Activated naive CD8-positive, alpha-beta T cell treated with anti-CD3 and anti-CD28 coated beads, Interleukin-2, amount 10 ng/mL, durations not matched to agents 7 days and 5 days (primary cell): ENCODE measurements around the gene RPP30. TPM values are rescaled to one million over a fixed set of nuclear protein-coding genes. Genes with fewer than 3 reads are reported as not detected.
"Not testable (repeated sequence)": the region's sequence is repeated elsewhere in the genome, so short reads cannot be mapped to it uniquely, and the experiment has no call there.

Experiments
- ATAC-seq: fragments of 150-1000 bp; cut with Tn5 transposase; one replicate; pipeline ENCODE4 v1.10.0; 2021; ENCODE audit warnings: low read depth, moderate library complexity
- POLR2A ChIA-PET: fragments of 350-600 bp; sonication (Branson Sonifier 250); formaldehyde crosslinking; loops from one replicate; lab custom pipeline; 2021; ENCODE audit warnings: antibody characterized with exemption; lab: Charles Lee
- DNase-seq: peaks from one replicate; pipeline ENCODE4 v3.0.0; 2021
- H3K27ac Mint-ChIP-seq: one replicate; pipeline ENCODE4 v1.8.0; 2022; ENCODE audit warnings: mild to moderate bottlenecking, mixed read lengths
- H3K27me3 Mint-ChIP-seq: one replicate; pipeline ENCODE4 v1.8.0; 2022; ENCODE audit warnings: mild to moderate bottlenecking, moderate library complexity, mixed read lengths
- H3K36me3 Mint-ChIP-seq: one replicate; pipeline ENCODE4 v1.8.0; 2021; ENCODE audit warnings: mild to moderate bottlenecking, mixed read lengths
- H3K4me1 Mint-ChIP-seq: one replicate; pipeline ENCODE4 v1.8.0; 2021; ENCODE audit warnings: mixed read lengths
- H3K4me3 Mint-ChIP-seq: one replicate; pipeline ENCODE4 v1.8.0; 2022; ENCODE audit warnings: mild to moderate bottlenecking, moderate library complexity, mixed read lengths
- H3K9me3 Mint-ChIP-seq: one replicate; pipeline ENCODE4 v1.8.0; 2021; ENCODE audit warnings: mixed read lengths
- total RNA-seq, 2 experiments: library from RNA; stranded (reverse); gene quantifications; one replicate each; pipeline ENCODE4 v1.2.3, GENCODE V29; 2021

The RPP30 gene
- total RNA-seq, 2 experiments from 2014 or later: 36.5 to 41.4 TPM

DNA sequence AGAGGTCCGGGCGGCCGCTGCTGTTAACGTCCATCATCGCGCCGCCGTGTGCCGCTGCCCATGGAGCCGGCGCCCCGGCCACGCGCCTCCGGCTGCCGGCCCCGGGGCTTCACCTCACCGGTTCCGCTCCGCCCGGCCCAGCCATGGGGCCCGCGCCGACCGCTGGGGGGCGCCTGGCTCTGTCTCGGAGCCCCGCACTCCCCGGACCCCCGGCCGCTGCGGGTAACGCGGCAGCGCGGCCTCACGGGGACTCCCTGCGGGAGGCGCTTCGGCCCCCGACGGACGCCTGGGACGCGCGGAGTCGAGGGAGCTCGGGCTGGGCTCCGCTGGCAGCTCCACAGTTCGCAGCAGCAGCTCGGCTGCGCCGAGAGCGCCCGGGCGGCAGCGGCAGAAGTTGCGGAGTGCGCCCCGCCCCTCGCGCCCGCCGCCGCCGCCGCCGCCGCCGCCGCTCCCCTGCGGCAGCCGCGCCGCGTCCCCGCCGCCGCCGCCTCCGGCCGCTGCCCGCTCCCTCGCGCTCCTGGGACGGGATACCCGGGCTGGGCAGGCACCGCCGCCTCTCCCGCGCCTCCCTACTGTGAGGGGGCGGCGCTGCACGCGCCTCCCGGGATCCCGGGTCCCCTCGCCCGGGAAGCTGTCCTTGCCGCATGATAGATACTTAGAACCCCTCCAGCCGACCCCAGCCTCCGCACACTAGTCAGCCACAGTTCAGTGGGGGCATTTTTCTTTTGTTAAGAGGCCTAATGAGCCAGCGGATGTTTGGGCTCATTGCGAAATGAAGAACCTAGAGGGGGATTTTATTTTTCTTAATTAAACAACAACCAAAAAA is 13.9 kb upstream of the RPP30 start, which contains the start of gene HTR7:
HTR7 (minus strand) TSS at position 405 of the 826 bp plus-strand sequence; CDS start at position 37, 368 bp downstream.
- Mint-ChIP-seq H3K9me3 (no peaks in the 10 kb centered on the region), H3K4me1 (peaks cover 6% of the 10 kb centered on the region), H3K27ac (peak within 1 kb of the TSS; percentile 35), H3K27me3 (peaks cover 69% of the 10 kb centered on the region), H3K4me3 (peak within 1 kb of the TSS; percentile 84), H3K36me3 (no peaks in the 10 kb centered on the region)
- peak; percentile 88 for ATAC-seq
- POLR2A ChIA-PET: no interaction called here
- peak; percentile 77 for DNase-seq

GRCh38 chr10:90858461-90858968 is 13.3 kb upstream of the RPP30 start:
- Mint-ChIP-seq H3K36me3 (no peaks in the 10 kb centered on the region), H3K27ac (no peak overlapping the region), H3K4me3 (peak overlapping the region; percentile 82), H3K27me3 (peaks cover 73% of the 10 kb centered on the region), H3K9me3 (no peaks in the 10 kb centered on the region), H3K4me1 (peaks cover 6% of the 10 kb centered on the region)
- ATAC-seq (no peak), DNase-seq (no peak)
- POLR2A ChIA-PET: no interaction called here

- H3K4me1 Mint-ChIP-seq: peaks cover 6% of the 10 kb centered on the region
- DNase-seq (no peak), ATAC-seq (no peak)
- H3K36me3 Mint-ChIP-seq: no peaks in the 10 kb centered on the region
- H3K27ac Mint-ChIP-seq: no peak overlapping the region
- H3K27me3 Mint-ChIP-seq: peaks cover 78% of the 10 kb centered on the region
- POLR2A ChIA-PET: no interaction called here
- no peak overlapping the region for H3K4me3 Mint-ChIP-seq
- H3K9me3 Mint-ChIP-seq: no peaks in the 10 kb centered on the region
Observed at GRCh38 chr10:90859321-90859751, 12.4 kb upstream of the RPP30 start.

- Mint-ChIP-seq H3K36me3 (no peaks in the 10 kb centered on the region), H3K9me3 (no peaks in the 10 kb centered on the region), H3K27ac (no peak overlapping the region), H3K4me3 (no peak overlapping the region), H3K4me1 (peaks cover 6% of the 10 kb centered on the region), H3K27me3 (peaks cover 75% of the 10 kb centered on the region)
- no peak for DNase-seq
- no peak for ATAC-seq
- POLR2A ChIA-PET: no interaction called here
Observed at GRCh38 chr10:90860790-90861189, 11.0 kb upstream of the RPP30 start.

DNA sequence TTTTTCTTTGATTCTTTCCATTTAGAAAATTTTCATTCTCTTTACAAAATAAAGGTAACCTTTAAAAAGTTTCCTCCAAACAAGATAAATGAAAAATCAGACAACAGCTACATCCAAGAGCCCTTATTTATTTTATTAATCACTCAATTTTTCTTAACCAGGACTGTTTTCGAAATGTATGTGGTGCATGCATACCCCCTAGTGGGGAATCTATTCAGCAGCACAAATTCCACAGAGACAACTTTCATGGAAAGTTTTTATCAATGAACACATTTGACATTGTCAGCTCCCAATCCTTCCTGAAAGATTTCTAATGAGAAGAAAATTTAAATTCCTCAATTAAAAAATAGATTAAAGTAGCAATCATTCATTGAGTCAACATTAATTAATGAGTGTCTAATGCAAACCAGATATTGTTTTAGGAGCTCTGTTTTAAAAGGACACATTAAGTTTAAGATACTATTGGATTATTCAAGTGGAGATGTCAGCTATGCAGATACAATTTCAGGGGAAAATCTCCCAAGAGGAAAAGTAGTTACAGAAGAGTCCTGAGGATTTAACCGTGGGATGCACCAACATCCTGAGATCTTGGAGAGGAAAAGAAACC is 8.8 kb upstream of the RPP30 start:
- Mint-ChIP-seq H3K27ac (no peak overlapping the region), H3K27me3 (peaks cover 75% of the 10 kb centered on the region), H3K9me3 (no peaks in the 10 kb centered on the region), H3K4me1 (peaks cover 3% of the 10 kb centered on the region), H3K36me3 (no peaks in the 10 kb centered on the region), H3K4me3 (no peak overlapping the region)
- ATAC-seq: no peak
- no peak for DNase-seq
- POLR2A ChIA-PET: no interaction called here

GRCh38 chr10:90865401-90865800 is 6.4 kb upstream of the RPP30 start:
- DNase-seq (no peak), ATAC-seq (no peak)
- peaks cover 73% of the 10 kb centered on the region for H3K27me3 Mint-ChIP-seq
- POLR2A ChIA-PET: no interaction called here
- no peaks in the 10 kb centered on the region for H3K4me1 Mint-ChIP-seq
- no peak overlapping the region for H3K4me3 Mint-ChIP-seq
- H3K27ac Mint-ChIP-seq: no peak overlapping the region
- peaks cover 1% of the 10 kb centered on the region for H3K36me3 Mint-ChIP-seq
- H3K9me3 Mint-ChIP-seq: peaks cover 5% of the 10 kb centered on the region

DNA sequence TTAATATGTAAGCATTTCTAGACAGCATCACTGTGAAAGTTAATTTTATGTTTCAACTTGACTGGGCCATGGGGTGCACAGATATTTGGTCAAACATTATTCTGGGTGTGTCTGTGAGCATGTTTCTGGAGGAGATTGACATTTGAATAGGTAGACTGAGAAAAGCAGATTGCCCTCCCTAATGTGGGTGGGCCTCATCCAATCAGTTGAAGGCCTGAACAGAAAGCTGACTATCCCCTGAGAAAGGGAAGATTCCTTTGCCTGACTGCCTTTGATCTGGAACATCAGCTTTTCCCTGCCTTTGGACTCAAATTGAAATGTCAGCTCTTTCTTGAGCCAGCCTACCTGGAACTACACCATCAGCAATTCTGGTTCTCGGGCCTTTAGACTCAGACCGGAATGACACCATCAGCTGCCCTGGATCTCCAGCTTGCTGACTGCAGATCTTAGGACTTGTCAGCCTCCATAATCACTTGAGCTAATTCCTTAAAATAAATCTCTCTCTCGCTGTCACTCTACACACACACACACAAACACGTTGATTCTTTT is 5.7 kb upstream of the RPP30 start:
- H3K27ac Mint-ChIP-seq: no peak overlapping the region
- no peak for DNase-seq
- peaks cover 5% of the 10 kb centered on the region for H3K4me1 Mint-ChIP-seq
- H3K9me3 Mint-ChIP-seq: peaks cover 5% of the 10 kb centered on the region
- ATAC-seq: no peak
- peaks cover 1% of the 10 kb centered on the region for H3K36me3 Mint-ChIP-seq
- POLR2A ChIA-PET: no interaction called here
- H3K27me3 Mint-ChIP-seq: peaks cover 76% of the 10 kb centered on the region
- H3K4me3 Mint-ChIP-seq: no peak overlapping the region

GRCh38 chr10:90871279-90871765 is 452 bp upstream of the RPP30 start:
- peaks cover 5% of the 10 kb centered on the region for H3K9me3 Mint-ChIP-seq
- DNase-seq (no peak), ATAC-seq (peak; percentile 49)
- peak overlapping the region; percentile 95 for H3K4me3 Mint-ChIP-seq
- H3K36me3 Mint-ChIP-seq: peaks cover 5% of the 10 kb centered on the region
- H3K27me3 Mint-ChIP-seq: peaks cover 39% of the 10 kb centered on the region
- peak overlapping the region; percentile 85 for H3K27ac Mint-ChIP-seq
- POLR2A ChIA-PET: no interaction called here
- peaks cover 25% of the 10 kb centered on the region for H3K4me1 Mint-ChIP-seq

- peak overlapping the region; percentile 95 for H3K4me3 Mint-ChIP-seq
- DNase-seq: no peak
Observed at GRCh38 chr10:90872648-90873020, 860 bp downstream of the RPP30 start.

DNA sequence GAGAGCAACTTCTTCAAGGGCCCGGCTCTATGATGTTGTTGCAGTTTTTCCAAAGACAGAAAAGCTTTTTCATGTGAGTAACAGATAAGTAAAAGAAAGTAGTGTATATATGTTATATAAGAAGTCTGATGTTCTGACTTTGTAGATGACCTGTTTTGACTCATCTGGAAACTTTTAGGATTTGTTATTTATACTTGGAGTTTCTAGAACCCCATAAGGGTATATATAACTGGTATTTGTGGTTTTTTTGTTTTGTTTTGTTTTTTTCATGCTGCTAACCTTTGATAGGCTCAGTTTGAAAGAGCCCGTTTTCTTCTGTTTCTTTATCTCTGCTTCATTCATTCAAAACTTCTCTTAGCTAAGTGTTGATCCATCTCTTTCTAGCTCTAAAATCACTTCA is 7.3 kb downstream of the RPP30 start:
- H3K27ac Mint-ChIP-seq: no peak overlapping the region
- DNase-seq (no peak), ATAC-seq (no peak)
- H3K4me1 Mint-ChIP-seq: peaks cover 2% of the 10 kb centered on the region
- H3K4me3 Mint-ChIP-seq: no peak overlapping the region
- H3K9me3 Mint-ChIP-seq: no peaks in the 10 kb centered on the region
- no peaks in the 10 kb centered on the region for H3K27me3 Mint-ChIP-seq
- H3K36me3 Mint-ChIP-seq: peaks cover 16% of the 10 kb centered on the region
- POLR2A ChIA-PET: no interaction called here

More at GRCh38 chr10:90872648-90873020, 860 bp downstream of the RPP30 start:
- POLR2A ChIA-PET: no interaction called here
- no peak for ATAC-seq
- Mint-ChIP-seq H3K4me1 (peaks cover 25% of the 10 kb centered on the region), H3K27me3 (peaks cover 27% of the 10 kb centered on the region), H3K27ac (peak overlapping the region; percentile 85), H3K36me3 (peaks cover 12% of the 10 kb centered on the region), H3K9me3 (peaks cover 5% of the 10 kb centered on the region)

DNA sequence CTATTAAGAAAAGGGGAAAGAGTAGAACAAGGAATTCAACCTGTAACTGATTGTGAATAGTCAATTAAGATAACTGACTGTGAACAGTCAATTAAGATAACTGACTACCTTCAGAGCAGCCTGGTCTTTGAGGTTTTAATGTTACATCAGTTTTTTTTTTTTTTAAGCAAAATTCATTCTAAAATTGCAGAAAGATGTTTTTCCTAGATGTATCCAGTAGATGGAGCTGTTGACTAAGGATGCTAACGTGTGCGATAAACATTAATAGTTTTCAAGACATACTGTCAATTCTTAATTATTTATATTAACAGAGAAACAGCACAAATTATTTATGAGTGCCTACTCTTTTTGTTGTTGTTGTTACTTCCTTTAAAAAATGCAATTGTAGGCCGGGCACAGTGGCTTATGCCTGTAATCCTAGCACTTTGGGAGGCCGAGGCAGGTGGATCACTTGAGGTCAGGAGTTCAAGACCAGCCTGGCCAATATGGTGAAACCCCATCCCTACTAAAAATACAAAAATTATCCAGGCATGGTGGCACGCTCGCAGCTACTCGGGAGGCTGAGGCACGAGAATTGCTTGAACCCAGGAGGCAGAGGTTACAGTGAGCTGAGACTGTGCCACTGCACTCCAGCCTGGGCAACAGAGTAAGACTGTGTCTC is 8.4 kb downstream of the RPP30 start:
- DNase-seq, ATAC-seq, H3K4me3 Mint-ChIP-seq, H3K4me1 Mint-ChIP-seq, H3K27me3 Mint-ChIP-seq, H3K9me3 Mint-ChIP-seq, H3K27ac Mint-ChIP-seq: not testable (repeated sequence)
- POLR2A ChIA-PET: interaction anchor here (0.6 to 0.7 kb wide), 2 partner anchors 279 to 353 kb away, joined by 3 read pairs; no protein-coding TSS in a partner anchor
- H3K36me3 Mint-ChIP-seq: peaks cover 16% of the 10 kb centered on the region

- Mint-ChIP-seq H3K4me1 (no peaks in the 10 kb centered on the region), H3K4me3 (no peak overlapping the region), H3K36me3 (peaks cover 21% of the 10 kb centered on the region), H3K27me3 (no peaks in the 10 kb centered on the region), H3K27ac (no peak overlapping the region), H3K9me3 (no peaks in the 10 kb centered on the region)
- no peak for ATAC-seq
- POLR2A ChIA-PET: no interaction called here
- DNase-seq: no peak
Observed at GRCh38 chr10:90884431-90884830, 12.7 kb downstream of the RPP30 start.

- ATAC-seq (no peak), DNase-seq (no peak)
- H3K9me3 Mint-ChIP-seq: no peaks in the 10 kb centered on the region
- no peak overlapping the region for H3K4me3 Mint-ChIP-seq
- H3K27me3 Mint-ChIP-seq: no peaks in the 10 kb centered on the region
- H3K27ac Mint-ChIP-seq: no peak overlapping the region
- H3K36me3 Mint-ChIP-seq: peaks cover 21% of the 10 kb centered on the region
- H3K4me1 Mint-ChIP-seq: no peaks in the 10 kb centered on the region
- POLR2A ChIA-PET: no interaction called here
Observed at GRCh38 chr10:90885176-90885575, 13.4 kb downstream of the RPP30 start.
